BJ (cell line): ENCODE measurements around the gene LIX1. TPM values are rescaled to one million over a fixed set of nuclear protein-coding genes. Genes with fewer than 3 reads are reported as not detected.
"Not testable (repeated sequence)": the region's sequence is repeated elsewhere in the genome, so short reads cannot be mapped to it uniquely, and the experiment has no call there.

Source experiments
- CTCF ChIA-PET: fragments of 350-600 bp; formaldehyde crosslinking; extraction: SDS; loops from one replicate; lab custom pipeline; 2021; ENCODE audit warnings: antibody characterized with exemption, inconsistent platforms; lab: Yijun Ruan, JAX
- POLR2A ChIA-PET: fragments of 300-600 bp; sonication (Branson Sonifier 250); formaldehyde crosslinking; extraction: SDS; loops from one replicate; lab custom pipeline; 2021; ENCODE audit warnings: antibody characterized with exemption; lab: Charles Lee
- DNase-seq: peaks from one replicate; pipeline ENCODE4 v3.0.0-alpha.2; 2011; ENCODE audit warnings: low read depth
- H3K27me3 ChIP-seq: 2 replicates; pipeline ENCODE4 v1.6.0; 2011; ENCODE audit warnings: low read length; ENCODE audit not compliant: control insufficient read depth, insufficient read depth
- H3K36me3 ChIP-seq: 2 replicates; pipeline ENCODE4 v1.5.1; 2011; ENCODE audit warnings: low read length; ENCODE audit not compliant: control insufficient read depth, insufficient read depth
- H3K4me3 ChIP-seq: 2 replicates; pipeline ENCODE4 v1.5.1; 2011; ENCODE audit warnings: low read depth, mild to moderate bottlenecking, control low read depth, low read length
- CTCF ChIP-seq: IDR thresholded peaks from 2 replicates; pipeline ENCODE4 v1.5.1; 2011; ENCODE audit warnings: low read depth, mild to moderate bottlenecking, control low read depth, inconsistent platforms, low read length, moderate library complexity; ENCODE audit not compliant: insufficient read depth
- polyA plus RNA-seq: library from polyadenylated mRNA; depleted of rRNA; stranded (reverse); fragments of >200 nt; gene quantifications from 2 replicates; pipeline ENCODE4 v1.2.3, GENCODE V29; 2011

Gene LIX1
- polyA plus RNA-seq, 1 experiment, result not detected

GRCh38 chr5:97148288-97148687, 5.9 kb upstream of the LIX1 start:
- Histone ChIP-seq H3K36me3 (no peaks in the 10 kb centered on the region), H3K4me3 (no peak overlapping the region), H3K27me3 (no peaks in the 10 kb centered on the region)
- no peak for TF ChIP-seq CTCF
- POLR2A ChIA-PET, result no interaction called here
- no peak for DNase-seq
- CTCF ChIA-PET, result interaction anchor here (0.6 to 1.9 kb wide), 7 partner anchors 10 to 1503 kb away, joined by 3 to 7 read pairs (median 5); no protein-coding TSS in a partner anchor

- POLR2A ChIA-PET, result no interaction called here
These were observed 1.3 kb upstream of the LIX1 start for GRCh38 chr5:97143704-97144103.

DNA sequence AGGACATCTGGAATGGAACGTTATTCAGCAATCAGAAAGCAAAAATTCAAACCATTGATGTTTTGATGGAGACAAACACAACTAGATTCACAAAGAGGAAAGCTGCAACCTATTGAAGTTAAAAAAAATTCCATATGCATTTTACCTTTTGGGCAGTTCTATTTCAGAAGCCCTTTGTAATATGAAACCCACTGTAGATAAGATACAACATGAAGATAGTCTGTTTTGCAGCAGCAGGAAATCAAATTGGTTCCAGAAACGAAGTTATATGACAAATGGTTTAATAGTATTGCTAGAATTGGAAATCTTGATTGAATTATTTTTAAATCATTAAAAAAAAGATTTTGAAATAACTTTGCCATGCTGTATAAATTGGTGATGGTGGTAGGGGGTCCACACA, 872 bp downstream of the LIX1 start:
- POLR2A ChIA-PET, result no interaction called here
- CTCF ChIA-PET, result interaction anchor here (1.0 to 4.2 kb wide), 6 partner anchors 20 to 389 kb away, joined by 3 to 44 read pairs (median 6); no protein-coding TSS in a partner anchor

More at GRCh38 chr5:97143704-97144103, 1.3 kb upstream of the LIX1 start:
- Histone ChIP-seq H3K4me3 (no peak overlapping the region), H3K36me3 (no peaks in the 10 kb centered on the region), H3K27me3 (peaks cover 3% of the 10 kb centered on the region; the same call in 1 of the 2 replicates)
- no peak for DNase-seq
- CTCF ChIA-PET, result interaction anchor here (0.8 to 4.2 kb wide), 6 partner anchors 19 to 625 kb away, joined by 3 to 44 read pairs (median 3); partner anchors contain the start of gene ERAP2
- no peak for TF ChIP-seq CTCF

GRCh38 chr5:97141031-97141430, 1.4 kb downstream of the LIX1 start:
- no peak for TF ChIP-seq CTCF
- CTCF ChIA-PET, result interaction anchor here (0.6 to 4.2 kb wide), 5 partner anchors 20 to 425 kb away, joined by 3 to 44 read pairs (median 3); no protein-coding TSS in a partner anchor
- no peaks in the 10 kb centered on the region for H3K36me3 ChIP-seq
- DNase-seq, result no peak
- POLR2A ChIA-PET, result no interaction called here
- no peak overlapping the region for H3K4me3 ChIP-seq
- H3K27me3 ChIP-seq, result peaks cover 3% of the 10 kb centered on the region

More for the DNA sequence above, 872 bp downstream of the LIX1 start:
- peaks cover 3% of the 10 kb centered on the region for H3K27me3 ChIP-seq
- H3K36me3 ChIP-seq, result no peaks in the 10 kb centered on the region
- no peak for DNase-seq
- H3K4me3 ChIP-seq, result no peak overlapping the region
- no peak for TF ChIP-seq CTCF

DNA sequence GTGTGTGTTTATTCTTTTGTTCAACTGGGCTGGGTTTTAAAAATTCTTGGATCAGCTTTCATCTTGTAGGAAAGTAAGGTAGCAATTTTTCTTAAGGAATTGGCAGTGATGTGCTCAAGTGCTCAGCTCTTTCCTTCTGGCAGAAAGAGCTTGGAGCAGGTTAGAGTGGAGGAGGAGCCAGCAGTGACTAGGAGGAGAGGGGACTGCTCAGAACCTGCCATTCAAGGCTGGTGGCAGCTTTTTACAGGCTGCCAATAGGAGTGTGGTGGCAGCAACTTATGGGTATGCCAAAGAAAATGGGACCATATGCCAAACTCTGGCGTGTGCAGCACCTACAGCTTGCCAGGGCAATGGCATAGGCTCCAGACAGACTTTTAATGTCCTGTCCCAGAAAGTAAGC, 2.2 kb downstream of the LIX1 start:
- H3K36me3 ChIP-seq, POLR2A ChIA-PET, H3K27me3 ChIP-seq, H3K4me3 ChIP-seq, DNase-seq: not testable (repeated sequence)
- CTCF ChIA-PET, result interaction anchor here (0.6 to 4.2 kb wide), 5 partner anchors 21 to 424 kb away, joined by 3 to 44 read pairs (median 3); no protein-coding TSS in a partner anchor

- no peak for DNase-seq
- POLR2A ChIA-PET, result no interaction called here
- CTCF ChIA-PET, result no interaction called here
These were observed 5.9 kb downstream of the LIX1 start for GRCh38 chr5:97136475-97136874.

More at GRCh38 chr5:97136475-97136874, 5.9 kb downstream of the LIX1 start:
- no peak for TF ChIP-seq CTCF
- Histone ChIP-seq H3K27me3 (peaks cover 6% of the 10 kb centered on the region), H3K36me3 (no peaks in the 10 kb centered on the region), H3K4me3 (no peak overlapping the region)
